ENCODE results near the gene FRMD8.

FRMD8 gene

GRCh38 chr11:65380460-65381119, 5.8 kb upstream of the FRMD8 start:
- no peaks in the 10 kb centered on the region for H3K36me3 Mint-ChIP-seq (ENCODE audit: low read depth)
- H3K4me1 Mint-ChIP-seq, result peaks cover 52% of the 10 kb centered on the region
- peak overlapping the region; percentile 87 for H3K4me3 Mint-ChIP-seq

GRCh38 chr11:65381716-65382032, 4.8 kb upstream of the FRMD8 start:
- Mint-ChIP-seq H3K9me3 (no peaks in the 10 kb centered on the region), H3K4me3 (peak overlapping the region; percentile 87)

More at GRCh38 chr11:65380460-65381119, 5.8 kb upstream of the FRMD8 start:
- Mint-ChIP-seq H3K27ac (peak overlapping the region; percentile 98), H3K27me3 (no peaks in the 10 kb centered on the region), H3K9me3 (no peaks in the 10 kb centered on the region)
- no peak for ATAC-seq
- no peak for DNase-seq

GRCh38 chr11:65382033-65382803, 4.2 kb upstream of the FRMD8 start, which contains the start of gene SLC25A45:
Gene SLC25A45 (minus strand): TSS chr11:65382646. CDS start chr11:65381951, 695 bp downstream.
- Mint-ChIP-seq H3K4me1 (peaks cover 63% of the 10 kb centered on the region), H3K27ac (peak within 1 kb of the TSS; percentile 98)

More at GRCh38 chr11:65381716-65382032, 4.8 kb upstream of the FRMD8 start:
- no peaks in the 10 kb centered on the region for H3K36me3 Mint-ChIP-seq (ENCODE audit: low read depth)
- H3K27ac Mint-ChIP-seq, result peak overlapping the region; percentile 98
- H3K4me1 Mint-ChIP-seq, result peaks cover 60% of the 10 kb centered on the region
- DNase-seq (no peak), ATAC-seq (peak; percentile 1)
- H3K27me3 Mint-ChIP-seq, result no peaks in the 10 kb centered on the region

GRCh38 chr11:65382804-65383368, 3.6 kb upstream of the FRMD8 start:
- Mint-ChIP-seq H3K4me1 (peaks cover 67% of the 10 kb centered on the region), H3K4me3 (peak overlapping the region; percentile 87), H3K27me3 (no peaks in the 10 kb centered on the region), H3K36me3 (ENCODE audit: low read depth) (no peaks in the 10 kb centered on the region), H3K27ac (peak overlapping the region; percentile 98), H3K9me3 (no peaks in the 10 kb centered on the region)
- ATAC-seq, result no peak
- DNase-seq, result no peak

More at GRCh38 chr11:65382033-65382803, 4.2 kb upstream of the FRMD8 start, which contains the start of gene SLC25A45:
- Mint-ChIP-seq H3K4me3 (peak within 1 kb of the TSS; percentile 87), H3K27me3 (no peaks in the 10 kb centered on the region), H3K9me3 (no peaks in the 10 kb centered on the region), H3K36me3 (ENCODE audit: low read depth) (no peaks in the 10 kb centered on the region)
- DNase-seq (peak; percentile 92), ATAC-seq (peak; percentile 86)

GRCh38 chr11:65383778-65384177, 2.7 kb upstream of the FRMD8 start:
- Mint-ChIP-seq H3K9me3 (no peaks in the 10 kb centered on the region), H3K36me3 (ENCODE audit: low read depth) (peaks cover 3% of the 10 kb centered on the region), H3K4me1 (peaks cover 68% of the 10 kb centered on the region), H3K27ac (peak overlapping the region; percentile 98), H3K27me3 (no peaks in the 10 kb centered on the region), H3K4me3 (peak overlapping the region; percentile 87)
- ATAC-seq (no peak), DNase-seq (no peak)

GRCh38 chr11:65384301-65384889, 2.0 kb upstream of the FRMD8 start:
- H3K27me3 Mint-ChIP-seq, result no peaks in the 10 kb centered on the region
- peaks cover 73% of the 10 kb centered on the region for H3K4me1 Mint-ChIP-seq
- peaks cover 5% of the 10 kb centered on the region for H3K36me3 Mint-ChIP-seq (ENCODE audit: low read depth)
- H3K9me3 Mint-ChIP-seq, result no peaks in the 10 kb centered on the region
- ATAC-seq, result no peak
- peak overlapping the region; percentile 98 for H3K27ac Mint-ChIP-seq
- H3K4me3 Mint-ChIP-seq, result peak overlapping the region; percentile 87
- DNase-seq, result peak; percentile 25

GRCh38 chr11:65388731-65389130, 2.3 kb downstream of the FRMD8 start:
- ATAC-seq, result no peak
- Mint-ChIP-seq H3K4me3 (peak overlapping the region; percentile 68), H3K4me1 (peaks cover 56% of the 10 kb centered on the region), H3K27me3 (no peaks in the 10 kb centered on the region), H3K27ac (peak overlapping the region; percentile 60), H3K36me3 (ENCODE audit: low read depth) (peaks cover 5% of the 10 kb centered on the region), H3K9me3 (no peaks in the 10 kb centered on the region)
- no peak for DNase-seq

GRCh38 chr11:65389294-65389980, 3.0 kb downstream of the FRMD8 start:
- Mint-ChIP-seq H3K36me3 (ENCODE audit: low read depth) (peaks cover 5% of the 10 kb centered on the region), H3K27me3 (no peaks in the 10 kb centered on the region), H3K9me3 (no peaks in the 10 kb centered on the region), H3K4me3 (no peak overlapping the region), H3K4me1 (peaks cover 49% of the 10 kb centered on the region), H3K27ac (no peak overlapping the region)
- ATAC-seq (no peak), DNase-seq (no peak)

GRCh38 chr11:65390099-65390941, 3.9 kb downstream of the FRMD8 start:
- H3K9me3 Mint-ChIP-seq, result no peaks in the 10 kb centered on the region
- no peak for ATAC-seq
- no peak overlapping the region for H3K4me3 Mint-ChIP-seq
- H3K27ac Mint-ChIP-seq, result no peak overlapping the region
- no peaks in the 10 kb centered on the region for H3K27me3 Mint-ChIP-seq
- no peak for DNase-seq
- H3K4me1 Mint-ChIP-seq, result peaks cover 40% of the 10 kb centered on the region
- H3K36me3 Mint-ChIP-seq (ENCODE audit: low read depth), result peaks cover 5% of the 10 kb centered on the region

GRCh38 chr11:65390996-65391395, 4.6 kb downstream of the FRMD8 start:
- peaks cover 5% of the 10 kb centered on the region for H3K36me3 Mint-ChIP-seq (ENCODE audit: low read depth)
- no peaks in the 10 kb centered on the region for H3K27me3 Mint-ChIP-seq
- H3K27ac Mint-ChIP-seq, result no peak overlapping the region
- no peak for DNase-seq
- ATAC-seq, result no peak
- H3K4me1 Mint-ChIP-seq, result peaks cover 34% of the 10 kb centered on the region
- no peaks in the 10 kb centered on the region for H3K9me3 Mint-ChIP-seq
- H3K4me3 Mint-ChIP-seq, result no peak overlapping the region

- ATAC-seq, result no peak
- no peaks in the 10 kb centered on the region for H3K27me3 Mint-ChIP-seq
- no peaks in the 10 kb centered on the region for H3K9me3 Mint-ChIP-seq
These were observed 5.9 kb downstream of the FRMD8 start for GRCh38 chr11:65392186-65392829.

GRCh38 chr11:65392899-65393298, 6.5 kb downstream of the FRMD8 start:
- Mint-ChIP-seq H3K4me1 (peaks cover 22% of the 10 kb centered on the region), H3K36me3 (ENCODE audit: low read depth) (peaks cover 9% of the 10 kb centered on the region), H3K4me3 (no peak overlapping the region), H3K27ac (no peak overlapping the region), H3K9me3 (no peaks in the 10 kb centered on the region), H3K27me3 (no peaks in the 10 kb centered on the region)
- no peak for ATAC-seq
- DNase-seq, result no peak

More at GRCh38 chr11:65392186-65392829, 5.9 kb downstream of the FRMD8 start:
- Mint-ChIP-seq H3K4me1 (peaks cover 26% of the 10 kb centered on the region), H3K4me3 (no peak overlapping the region), H3K27ac (no peak overlapping the region), H3K36me3 (ENCODE audit: low read depth) (peaks cover 7% of the 10 kb centered on the region)
- no peak for DNase-seq

GRCh38 chr11:65393513-65394079, 7.2 kb downstream of the FRMD8 start:
- H3K27me3 Mint-ChIP-seq, result no peaks in the 10 kb centered on the region
- H3K4me3 Mint-ChIP-seq, result no peak overlapping the region
- ATAC-seq (no peak), DNase-seq (no peak)
- no peak overlapping the region for H3K27ac Mint-ChIP-seq
- peaks cover 13% of the 10 kb centered on the region for H3K36me3 Mint-ChIP-seq (ENCODE audit: low read depth)
- H3K9me3 Mint-ChIP-seq, result no peaks in the 10 kb centered on the region
- peaks cover 15% of the 10 kb centered on the region for H3K4me1 Mint-ChIP-seq

Data from activated naive CD8-positive, alpha-beta T cell treated with anti-CD3 and anti-CD28 coated beads, Interleukin-2, amount 50 U/mL, for 24 hours (primary cell).